ENCODE results near the gene RRP12.

The RRP12 gene

DNA sequence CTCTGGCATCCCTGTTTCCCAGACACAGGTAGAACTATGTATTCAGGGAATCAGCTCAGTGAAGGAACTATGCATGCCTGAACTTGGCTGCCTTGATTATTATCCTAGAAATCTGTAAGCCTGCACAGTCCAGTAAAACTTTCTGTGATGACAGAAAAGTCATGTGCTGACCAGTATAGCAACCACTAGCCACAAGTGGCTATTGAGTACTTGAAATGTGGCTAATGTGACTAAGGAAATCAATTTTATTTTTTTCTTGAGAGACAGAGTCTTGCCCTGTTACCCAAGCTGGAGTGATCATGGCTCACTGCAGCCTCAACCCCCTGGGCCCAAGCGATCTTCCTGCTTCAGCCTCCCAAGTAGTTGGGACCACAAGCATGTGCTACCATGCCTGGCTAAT is 41.1 kb upstream of the RRP12 start:
- CTCF ChIA-PET = interaction anchor here (0.6 kb wide), 1 partner anchor 61 kb away, joined by 3 read pairs; no protein-coding TSS in a partner anchor
- no peak for DNase-seq (ENCODE audit: low spot score)
- no peak for TF ChIP-seq CTCF (conservative IDR thresholded peaks at IDR 0.05; ENCODE audit: low read depth)
- POLR2A ChIA-PET (ENCODE audit: low non-redundant PET) = no interaction called here
- H3K27ac ChIP-seq = peak overlapping the region; percentile 27

DNA sequence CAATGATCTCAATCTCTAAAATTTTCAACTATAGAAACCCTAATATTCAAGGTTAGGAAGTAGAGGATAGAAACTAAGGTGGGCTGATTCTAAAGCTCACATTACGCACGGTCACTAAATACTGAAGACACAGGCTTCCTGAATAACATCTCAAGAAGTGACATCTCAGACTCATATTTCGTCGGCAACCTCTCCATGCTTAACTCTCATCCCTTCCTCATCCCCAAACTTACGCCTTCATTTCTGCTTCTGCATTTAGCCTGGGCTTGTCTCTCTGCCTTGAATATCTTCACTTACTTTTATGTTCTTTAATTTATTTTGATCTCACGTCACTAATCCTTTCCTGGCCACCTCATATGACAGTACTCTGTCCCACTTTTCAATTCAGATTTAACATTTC is 34.1 kb upstream of the RRP12 start:
- TF ChIP-seq CTCF (conservative IDR thresholded peaks at IDR 0.05; ENCODE audit: low read depth) = no peak
- no peak overlapping the region for H3K27ac ChIP-seq
- no peak for DNase-seq (ENCODE audit: low spot score)
- ChIA-PET CTCF (interaction anchor here (1.2 kb wide), 1 partner anchor 28 kb away, joined by 3 read pairs; no protein-coding TSS in a partner anchor), POLR2A (ENCODE audit: low non-redundant PET) (no interaction called here)

- ChIA-PET CTCF (interaction anchor here (1.2 kb wide), 2 partner anchors 28 to 34 kb away, joined by 3 to 4 read pairs; no protein-coding TSS in a partner anchor), POLR2A (ENCODE audit: low non-redundant PET) (no interaction called here)
- no peak for DNase-seq (ENCODE audit: low spot score)
- no peak for TF ChIP-seq CTCF (conservative IDR thresholded peaks at IDR 0.05; ENCODE audit: low read depth)
- H3K27ac ChIP-seq = peak overlapping the region; percentile 52
Observed at GRCh38 chr10:97434557-97434956, 33.4 kb upstream of the RRP12 start.

DNA sequence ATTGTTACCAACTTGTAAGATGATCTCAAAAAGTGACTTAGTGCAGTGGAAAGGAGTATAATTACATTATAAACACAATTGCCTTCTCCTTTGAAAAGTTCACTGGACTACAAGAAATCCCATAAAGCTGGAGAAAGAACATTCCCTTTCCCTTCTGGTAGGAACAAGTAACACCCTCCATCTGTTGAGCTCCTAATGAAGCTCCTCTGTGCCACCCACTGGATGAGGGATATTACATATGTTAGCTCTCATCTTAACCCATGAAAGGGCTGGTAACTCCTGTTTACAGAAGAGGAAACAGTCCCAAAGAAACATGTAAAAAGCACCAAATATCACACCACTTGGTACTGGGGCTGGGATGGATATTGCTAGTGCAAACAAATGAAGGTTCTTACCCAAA is 32.9 kb upstream of the RRP12 start:
- ChIA-PET CTCF (interaction anchor here (0.6 to 1.2 kb wide), 4 partner anchors 9 to 34 kb away, joined by 3 to 4 read pairs (median 3); no protein-coding TSS in a partner anchor), POLR2A (ENCODE audit: low non-redundant PET) (no interaction called here)
- peak overlapping the region; percentile 56 for H3K27ac ChIP-seq
- DNase-seq (ENCODE audit: low spot score) = no peak
- no peak for TF ChIP-seq CTCF (conservative IDR thresholded peaks at IDR 0.05; ENCODE audit: low read depth)

DNA sequence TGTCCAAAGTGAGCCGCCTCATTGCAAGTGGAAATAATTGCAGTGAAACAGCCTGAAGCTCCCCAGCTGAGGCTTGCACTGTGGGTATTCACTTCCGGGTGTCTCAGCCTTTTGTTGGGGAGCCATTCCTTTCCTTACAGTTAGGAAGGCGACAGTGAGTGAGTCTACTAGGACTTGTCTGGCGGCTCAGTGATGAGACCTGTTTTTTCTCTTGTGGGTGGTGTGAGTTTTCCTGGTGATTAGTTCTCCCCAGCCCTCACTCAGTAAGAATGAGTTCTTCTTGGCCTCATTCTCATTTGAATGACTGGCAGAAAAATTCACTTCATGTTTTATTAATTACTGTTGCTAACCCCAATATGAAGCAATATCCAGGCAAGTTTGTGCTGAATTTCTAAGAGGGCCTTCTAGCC is 27.4 kb upstream of the RRP12 start:
- H3K27ac ChIP-seq = peak overlapping the region; percentile 37; the same call in 1 of the 2 replicates
- DNase-seq (ENCODE audit: low spot score) = no peak
- CTCF ChIA-PET = no interaction called here
- POLR2A ChIA-PET (ENCODE audit: low non-redundant PET) = no interaction called here
- TF ChIP-seq CTCF (conservative IDR thresholded peaks at IDR 0.05; ENCODE audit: low read depth) = no peak

DNA sequence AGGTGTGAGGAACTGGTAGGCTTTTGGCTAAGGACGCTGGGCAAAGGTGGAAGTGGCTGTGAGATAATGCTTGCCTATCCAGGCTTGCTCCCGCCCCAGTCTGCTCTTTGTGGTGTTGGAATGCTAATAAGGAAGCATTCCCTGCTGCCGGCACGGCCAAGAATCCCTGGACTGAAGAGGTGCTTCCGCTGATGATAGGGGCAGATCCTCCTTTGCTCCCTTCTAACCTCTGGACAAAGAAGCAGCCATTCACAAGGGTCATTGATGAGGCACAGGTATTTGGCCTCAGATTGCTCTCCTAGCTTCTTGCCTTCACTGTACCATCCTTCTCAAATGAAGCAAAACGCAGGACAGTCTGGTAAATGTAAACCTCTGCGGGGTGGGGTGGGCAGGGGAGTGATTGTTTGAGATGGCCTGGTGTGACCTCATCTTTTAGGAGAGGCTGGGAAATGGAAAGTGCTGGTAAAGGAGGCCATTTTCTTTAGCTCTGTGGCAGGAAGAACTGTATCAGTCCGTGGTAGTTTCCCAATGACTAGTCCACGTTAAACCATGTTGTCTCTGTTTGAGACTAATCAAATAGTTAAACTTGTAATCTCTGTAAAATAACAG is 26.5 kb upstream of the RRP12 start:
- CTCF ChIA-PET = interaction anchor here (0.5 to 1.3 kb wide), 3 partner anchors 10 to 94 kb away, joined by 3 read pairs; no protein-coding TSS in a partner anchor
- no peak for TF ChIP-seq CTCF (conservative IDR thresholded peaks at IDR 0.05; ENCODE audit: low read depth)
- DNase-seq (ENCODE audit: low spot score) = no peak
- H3K27ac ChIP-seq = peak overlapping the region; percentile 94
- POLR2A ChIA-PET (ENCODE audit: low non-redundant PET) = interaction anchor here (0.5 to 0.6 kb wide), 2 partner anchors 13 to 18 kb away, joined by 4 to 9 read pairs; no protein-coding TSS in a partner anchor

Measured in RWPE1 (cell line).